ENCODE results near the gene C4orf36.
"Not testable (repeated sequence)": the region's sequence is repeated elsewhere in the genome, so short reads cannot be mapped to it uniquely, and the experiment has no call there.

C4orf36 gene

GRCh38 chr4:86878640-86879039 lies 13.6 kb downstream of the C4orf36 start:
- no peak overlapping the region for H3K4me3 ChIP-seq (replicated peaks; ENCODE audit: low read depth, low read length)
- DNase-seq (ENCODE audit: extremely low read depth, low read depth): no peak
- no peak for TF ChIP-seq CTCF (IDR thresholded peaks at IDR 0.05; ENCODE audit: low read depth, low read length, missing control alignments)

GRCh38 chr4:86876894-86877685 lies 15.1 kb downstream of the C4orf36 start:
- no peak overlapping the region for H3K4me3 ChIP-seq (replicated peaks; ENCODE audit: low read depth, low read length)
- DNase-seq (ENCODE audit: extremely low read depth, low read depth): no peak
- no peak for TF ChIP-seq CTCF (IDR thresholded peaks at IDR 0.05; ENCODE audit: low read depth, low read length, missing control alignments)

DNA sequence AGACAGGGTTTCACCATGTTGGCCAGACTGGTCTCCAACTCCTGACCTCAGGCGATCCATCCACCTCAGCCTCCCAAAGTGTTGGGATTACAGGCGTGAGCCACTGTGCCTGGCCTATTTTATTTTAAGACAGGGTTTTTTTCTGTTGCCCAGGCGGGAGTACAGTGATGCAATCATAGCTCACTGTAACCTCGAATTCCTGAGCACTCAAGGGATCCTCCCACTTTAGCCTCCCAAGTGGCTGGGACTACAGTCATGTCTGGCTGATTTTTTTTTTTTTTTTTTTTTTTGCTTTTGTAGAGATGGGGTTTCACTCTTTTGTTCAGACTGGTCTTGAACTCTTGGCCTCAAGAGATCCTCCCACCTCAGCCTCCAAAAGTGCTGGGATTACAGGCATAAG lies 16.8 kb downstream of the C4orf36 start:
- DNase-seq (ENCODE audit: extremely low read depth, low read depth); H3K4me3 ChIP-seq (replicated peaks; ENCODE audit: low read depth, low read length): not testable (repeated sequence)

DNA sequence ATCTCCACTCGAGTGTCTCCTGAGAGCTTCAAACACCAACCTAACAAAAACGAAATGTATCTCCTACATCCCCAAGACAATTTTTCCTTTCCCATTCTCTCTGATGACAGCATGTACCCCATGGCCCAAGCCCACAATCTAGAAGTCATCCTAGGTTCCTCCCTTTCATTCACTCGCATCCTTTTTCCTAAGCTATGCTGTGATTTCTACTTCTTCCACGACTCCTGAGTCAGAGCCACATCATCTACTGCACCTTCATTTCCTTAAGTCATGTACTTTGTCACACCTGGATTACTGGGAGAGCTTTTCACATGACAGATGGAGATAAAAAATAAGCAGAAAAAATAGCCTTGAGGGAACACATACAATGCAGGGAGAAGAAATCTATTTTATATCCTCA lies 20.1 kb downstream of the C4orf36 start:
- no peak overlapping the region for H3K4me3 ChIP-seq (replicated peaks; ENCODE audit: low read depth, low read length)
- no peak for TF ChIP-seq CTCF (IDR thresholded peaks at IDR 0.05; ENCODE audit: low read depth, low read length, missing control alignments)
- DNase-seq (ENCODE audit: extremely low read depth, low read depth): no peak

GRCh38 chr4:86870442-86871069 lies 21.7 kb downstream of the C4orf36 start:
- TF ChIP-seq CTCF (IDR thresholded peaks at IDR 0.05; ENCODE audit: low read depth, low read length, missing control alignments): no peak
- no peak overlapping the region for H3K4me3 ChIP-seq (replicated peaks; ENCODE audit: low read depth, low read length)
- no peak for DNase-seq (ENCODE audit: extremely low read depth, low read depth)

- H3K4me3 ChIP-seq (replicated peaks; ENCODE audit: low read depth, low read length): no peak overlapping the region
- TF ChIP-seq CTCF (IDR thresholded peaks at IDR 0.05; ENCODE audit: low read depth, low read length, missing control alignments): no peak
- no peak for DNase-seq (ENCODE audit: extremely low read depth, low read depth)
These were observed 34.7 kb downstream of the C4orf36 start for GRCh38 chr4:86857341-86858052.

DNA sequence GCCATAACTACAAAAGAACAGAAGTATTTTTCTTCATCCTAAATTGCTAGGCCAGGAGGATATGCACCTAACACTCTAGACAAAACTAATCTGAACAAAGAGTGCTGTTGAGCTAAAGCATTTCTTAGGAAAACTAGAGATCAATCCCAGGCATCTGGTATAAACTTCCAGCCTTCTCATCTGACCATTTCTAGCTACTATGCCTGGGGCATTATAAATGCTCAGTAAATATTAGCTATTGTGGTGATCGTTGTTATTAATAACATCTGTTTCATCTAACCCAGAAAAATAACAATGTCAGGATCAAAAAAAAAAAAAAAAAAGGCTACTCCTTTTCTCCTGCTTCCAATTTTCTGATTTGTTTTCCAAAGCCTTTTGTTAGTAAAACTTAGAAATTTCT lies 35.3 kb downstream of the C4orf36 start:
- no peak for DNase-seq (ENCODE audit: extremely low read depth, low read depth)
- H3K4me3 ChIP-seq (replicated peaks; ENCODE audit: low read depth, low read length): no peak overlapping the region
- TF ChIP-seq CTCF (IDR thresholded peaks at IDR 0.05; ENCODE audit: low read depth, low read length, missing control alignments): no peak
